ENCODE measurements around the gene VTN.

VTN gene

DNA sequence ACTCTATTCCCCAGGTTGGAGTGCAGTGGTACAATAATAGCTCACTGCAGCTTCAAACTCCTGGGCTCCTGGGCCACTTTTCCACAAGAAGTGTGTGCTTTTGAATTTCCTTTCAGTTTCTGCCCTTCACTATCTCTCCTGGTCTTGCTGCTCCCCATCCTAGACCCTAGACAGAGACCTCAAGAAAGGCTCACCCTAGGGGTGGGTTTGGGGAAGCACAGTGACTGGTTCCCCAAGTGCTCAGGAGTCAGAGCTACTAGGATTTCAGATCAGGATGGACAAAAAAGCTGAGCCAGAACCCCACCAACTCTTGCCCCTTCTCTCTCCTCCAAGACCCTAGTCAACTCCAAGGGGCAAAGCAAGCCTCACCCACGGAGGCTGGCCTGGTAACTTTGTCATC lies 3.5 kb downstream of the VTN start:
- no peak for DNase-seq (ENCODE audit: low read depth)
- no peak overlapping the region for H3K4me3 ChIP-seq (ENCODE audit: low read depth, low read length)
- TF ChIP-seq, protein P1, sequence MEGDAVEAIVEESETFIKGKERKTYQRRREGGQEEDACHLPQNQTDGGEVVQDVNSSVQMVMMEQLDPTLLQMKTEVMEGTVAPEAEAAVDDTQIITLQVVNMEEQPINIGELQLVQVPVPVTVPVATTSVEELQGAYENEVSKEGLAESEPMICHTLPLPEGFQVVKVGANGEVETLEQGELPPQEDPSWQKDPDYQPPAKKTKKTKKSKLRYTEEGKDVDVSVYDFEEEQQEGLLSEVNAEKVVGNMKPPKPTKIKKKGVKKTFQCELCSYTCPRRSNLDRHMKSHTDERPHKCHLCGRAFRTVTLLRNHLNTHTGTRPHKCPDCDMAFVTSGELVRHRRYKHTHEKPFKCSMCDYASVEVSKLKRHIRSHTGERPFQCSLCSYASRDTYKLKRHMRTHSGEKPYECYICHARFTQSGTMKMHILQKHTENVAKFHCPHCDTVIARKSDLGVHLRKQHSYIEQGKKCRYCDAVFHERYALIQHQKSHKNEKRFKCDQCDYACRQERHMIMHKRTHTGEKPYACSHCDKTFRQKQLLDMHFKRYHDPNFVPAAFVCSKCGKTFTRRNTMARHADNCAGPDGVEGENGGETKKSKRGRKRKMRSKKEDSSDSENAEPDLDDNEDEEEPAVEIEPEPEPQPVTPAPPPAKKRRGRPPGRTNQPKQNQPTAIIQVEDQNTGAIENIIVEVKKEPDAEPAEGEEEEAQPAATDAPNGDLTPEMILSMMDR (IDR thresholded peaks at IDR 0.05; ENCODE audit: control insufficient read depth, extremely low read depth, insufficient read depth), result no peak

DNA sequence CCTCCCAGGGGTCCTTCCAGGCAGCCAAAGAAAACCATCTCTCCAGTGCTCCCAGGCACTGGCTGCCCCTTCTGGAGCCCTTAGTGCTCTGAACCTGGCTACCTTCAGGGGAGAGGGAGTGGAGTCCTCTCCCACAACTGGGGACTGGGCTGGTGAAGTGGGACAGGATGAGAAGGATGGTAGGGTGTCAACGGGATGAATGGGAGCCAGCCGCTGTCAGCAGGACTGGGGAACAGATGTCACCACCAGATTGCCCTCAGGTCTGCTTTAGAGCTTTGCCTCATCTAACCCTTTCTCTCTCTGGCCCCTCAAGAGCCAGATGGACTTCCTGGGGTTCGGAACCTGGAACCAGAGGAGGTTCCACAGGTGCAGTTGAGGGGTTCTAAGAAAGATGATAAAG lies 4.6 kb downstream of the VTN start:
- no peak for DNase-seq (ENCODE audit: low read depth)
- TF ChIP-seq, protein P1 (IDR thresholded peaks at IDR 0.05; ENCODE audit: control insufficient read depth, extremely low read depth, insufficient read depth), result no peak

DNA sequence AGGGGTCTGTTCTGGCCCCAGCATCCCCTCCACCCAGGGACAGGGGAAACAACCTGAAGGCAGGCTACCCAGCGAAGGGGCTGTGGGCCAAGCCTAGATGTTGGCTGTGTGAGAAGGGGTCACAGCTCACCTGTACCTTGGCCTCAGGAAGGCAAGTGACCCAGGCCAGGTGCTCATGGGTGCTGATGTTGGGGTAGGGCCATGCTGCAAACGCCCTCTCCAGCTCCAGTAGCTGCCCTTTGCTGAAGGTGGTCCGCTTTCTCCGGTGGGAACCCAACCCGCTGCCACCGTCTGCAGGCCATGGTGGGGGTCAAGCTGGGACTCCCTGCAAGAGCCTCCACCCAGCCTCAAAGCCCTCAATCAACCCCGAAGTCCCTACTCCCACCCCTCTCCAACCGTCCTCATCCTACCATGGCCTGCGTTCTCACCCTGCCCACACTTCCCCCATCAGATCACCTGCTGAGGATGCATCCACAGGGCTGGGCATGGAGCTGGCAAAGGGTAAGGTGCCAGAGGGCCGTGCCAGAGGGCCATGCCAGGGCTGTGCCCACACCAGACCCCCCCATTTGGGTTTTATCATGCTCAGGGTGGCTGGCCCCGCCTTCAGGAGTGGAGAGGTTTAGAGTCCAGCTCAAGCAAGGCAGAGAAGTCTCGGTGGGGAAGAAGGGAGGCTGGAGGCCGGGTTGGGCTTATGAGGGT lies 5.3 kb downstream of the VTN start, which contains the start of gene SEBOX:
Gene SEBOX (minus strand): TSS at position 535 of the 699 bp plus-strand sequence. CDS start 48 bp downstream, at position 487.
- no peak within 1 kb of the TSS for H3K4me3 ChIP-seq (ENCODE audit: low read depth, low read length)
- TF ChIP-seq, protein P1 (IDR thresholded peaks at IDR 0.05; ENCODE audit: control insufficient read depth, extremely low read depth, insufficient read depth), result no peak

More for the DNA sequence above, 4.6 kb downstream of the VTN start:
- H3K4me3 ChIP-seq (ENCODE audit: low read depth, low read length), result no peak overlapping the region

DNA sequence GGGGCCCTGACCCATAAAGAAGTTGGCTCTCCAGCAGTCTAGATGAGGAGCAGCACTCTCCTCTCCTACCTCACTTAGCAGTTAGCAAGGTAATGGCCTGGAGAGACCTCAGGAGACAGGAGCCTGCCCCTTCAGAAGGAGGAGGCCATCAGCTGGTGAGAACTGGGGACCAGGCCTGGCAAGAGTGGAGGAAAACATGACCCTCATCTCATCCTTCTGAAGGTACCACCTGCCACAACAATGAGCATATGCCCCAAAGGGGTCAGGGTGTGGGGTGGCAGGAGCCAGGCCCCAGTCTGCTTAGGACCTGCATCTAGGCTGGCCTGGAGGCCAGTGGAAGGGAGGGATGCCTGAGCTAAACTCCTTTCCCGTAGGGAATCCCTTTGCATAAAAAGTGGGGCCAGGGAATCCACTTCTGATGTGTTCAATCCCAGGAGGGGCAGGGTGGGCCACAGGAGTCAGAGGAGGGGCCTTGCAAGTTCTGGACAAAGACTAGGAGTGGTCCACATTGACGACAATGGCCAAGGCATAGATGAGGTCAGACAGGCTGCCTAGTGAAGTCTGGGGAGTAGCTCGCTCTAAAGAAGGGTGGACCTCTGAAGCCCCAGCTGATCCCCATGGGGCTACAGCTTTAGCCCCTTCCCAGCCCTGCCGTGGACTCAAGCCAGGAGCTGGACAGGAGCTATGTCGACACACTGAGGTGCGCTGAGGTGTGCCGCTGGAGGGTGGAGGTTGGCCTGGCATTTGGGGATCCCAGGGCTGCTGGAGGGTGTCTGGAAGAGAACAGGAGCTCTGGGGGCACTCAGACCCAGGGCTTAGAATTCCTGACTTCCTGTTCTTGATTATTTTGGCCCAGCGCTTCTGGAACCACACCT lies 6.1 kb downstream of the VTN start:
- no peak overlapping the region for H3K4me3 ChIP-seq (ENCODE audit: low read depth, low read length)
- DNase-seq (ENCODE audit: low read depth), result no peak
- TF ChIP-seq, protein P1 (IDR thresholded peaks at IDR 0.05; ENCODE audit: control insufficient read depth, extremely low read depth, insufficient read depth), result no peak

More for the DNA sequence above, 5.3 kb downstream of the VTN start, which contains the start of gene SEBOX:
- no peak for DNase-seq (ENCODE audit: low read depth)

DNA sequence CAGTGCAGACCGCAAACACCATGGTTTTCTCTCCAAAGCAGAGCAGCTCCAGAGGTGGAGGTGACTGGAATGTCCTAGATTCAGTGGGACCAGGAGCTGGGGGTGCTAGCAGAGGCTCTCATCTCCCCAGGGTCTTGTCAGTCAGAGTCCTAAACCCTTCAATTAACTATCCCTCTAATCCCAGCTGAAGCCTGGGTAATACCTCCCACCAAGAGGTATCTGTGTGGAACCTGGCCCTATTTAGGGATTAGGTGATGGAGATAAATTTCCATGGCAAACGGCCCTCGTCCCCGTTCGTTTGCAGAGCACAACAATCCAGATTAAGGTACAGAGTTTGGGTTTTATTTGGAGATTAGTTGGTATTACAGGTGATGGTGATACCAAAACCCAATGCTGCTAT lies 6.9 kb downstream of the VTN start:
- TF ChIP-seq, protein P1 (IDR thresholded peaks at IDR 0.05; ENCODE audit: control insufficient read depth, extremely low read depth, insufficient read depth), result no peak
- H3K4me3 ChIP-seq (ENCODE audit: low read depth, low read length), result no peak overlapping the region
- DNase-seq (ENCODE audit: low read depth), result no peak

DNA sequence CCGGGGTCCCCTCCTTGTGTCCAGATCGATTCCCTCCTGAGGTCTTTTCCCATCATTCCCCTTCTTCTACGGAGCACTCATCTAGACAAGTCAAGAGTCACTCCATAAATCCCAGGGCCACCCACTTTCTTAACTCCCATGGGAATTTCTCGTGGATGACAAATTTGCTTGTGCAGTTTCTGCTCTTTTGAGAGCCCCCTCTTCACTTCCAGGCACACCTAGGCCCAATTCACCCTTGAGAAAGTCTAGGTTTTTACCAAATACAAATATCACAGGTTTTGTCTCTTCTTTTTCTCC lies 12.3 kb downstream of the VTN start:
- TF ChIP-seq, protein P1 (IDR thresholded peaks at IDR 0.05; ENCODE audit: control insufficient read depth, extremely low read depth, insufficient read depth), result no peak
- H3K4me3 ChIP-seq (ENCODE audit: low read depth, low read length), result peak overlapping the region; percentile 97
- no peak for DNase-seq (ENCODE audit: low read depth)
